ENCODE data around the gene CRYBA4.

GRCh38 chr22:26656891-26657851 is 35.4 kb downstream of the CRYBA4 start, which contains the start of gene MIAT:
- TF ChIP-seq, protein P1, sequence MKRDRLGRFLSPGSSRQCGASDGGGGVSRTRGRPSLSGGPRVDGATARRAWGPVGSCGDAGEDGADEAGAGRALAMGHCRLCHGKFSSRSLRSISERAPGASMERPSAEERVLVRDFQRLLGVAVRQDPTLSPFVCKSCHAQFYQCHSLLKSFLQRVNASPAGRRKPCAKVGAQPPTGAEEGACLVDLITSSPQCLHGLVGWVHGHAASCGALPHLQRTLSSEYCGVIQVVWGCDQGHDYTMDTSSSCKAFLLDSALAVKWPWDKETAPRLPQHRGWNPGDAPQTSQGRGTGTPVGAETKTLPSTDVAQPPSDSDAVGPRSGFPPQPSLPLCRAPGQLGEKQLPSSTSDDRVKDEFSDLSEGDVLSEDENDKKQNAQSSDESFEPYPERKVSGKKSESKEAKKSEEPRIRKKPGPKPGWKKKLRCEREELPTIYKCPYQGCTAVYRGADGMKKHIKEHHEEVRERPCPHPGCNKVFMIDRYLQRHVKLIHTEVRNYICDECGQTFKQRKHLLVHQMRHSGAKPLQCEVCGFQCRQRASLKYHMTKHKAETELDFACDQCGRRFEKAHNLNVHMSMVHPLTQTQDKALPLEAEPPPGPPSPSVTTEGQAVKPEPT (CRISPR knock-in tag; IDR thresholded peaks at IDR 0.05; ENCODE audit: low read depth) = no peak
- no peak for TF ChIP-seq POLR2G (IDR thresholded peaks at IDR 0.05; ENCODE audit: low read depth, low read length)
- TF ChIP-seq REST (IDR thresholded peaks at IDR 0.05; ENCODE audit: borderline replicate concordance in 1 of 2, low read depth in 1 of 2, low read length in 2 of 2) = no peak
- TF ChIP-seq CREB1 (IDR thresholded peaks at IDR 0.05) = no peak
- TF ChIP-seq CREB1 (CRISPR knock-in tag; IDR thresholded peaks at IDR 0.05) = no peak
- TF ChIP-seq EP300 (IDR thresholded peaks at IDR 0.05; ENCODE audit: low read depth in 2 of 2, low read length in 2 of 2) = no peak
- TF ChIP-seq EP300 (CRISPR knock-in tag; IDR thresholded peaks at IDR 0.05; ENCODE audit: borderline replicate concordance) = no peak
- TF ChIP-seq ARNT2 (CRISPR knock-in tag; IDR thresholded peaks at IDR 0.05; ENCODE audit: low read depth) = no peak
